H1 (cell line): Measurements from ENCODE around the gene CDKN2C. TPM values are rescaled to one million over a fixed set of nuclear protein-coding genes. Genes with fewer than 3 reads are reported as not detected.

Experiments used
- BACH1 ChIP-seq: IDR thresholded peaks from 2 replicates; pipeline ENCODE4 v1.6.1; 2012; ENCODE audit warnings: low read length, improper control_type of control experiment
- SRF ChIP-seq: IDR thresholded peaks from 2 replicates; pipeline ENCODE4 v1.6.1; 2011; ENCODE audit warnings: mild to moderate bottlenecking, low read depth, low read length, moderate library complexity
- polyA plus RNA-seq, 7 experiments: library from polyadenylated mRNA; depleted of rRNA in 3 of 7; stranded (reverse) in 5 of 7; unstranded in 2 of 7; fragments of >200 nt in 5 of 7; fragments of 200-250 nt in 2 of 7; gene quantifications; 1 replicate in 5 of 7; 2 replicates in 1 of 7; 4 replicates in 1 of 7; pipeline versions ENCODE4 v1.2.1 to v1.2.3, GENCODE V29; 2011 to 2013; ENCODE audit warnings: missing spikeins in 2 of 7, mixed read lengths in 2 of 7
- total RNA-seq: library from RNA; stranded (reverse); fragmentation: NEBNext Ultra II Directional; extraction: Animal tissue kit (Norgen Biotek cat#: 25700); gene quantifications from 2 replicates; pipeline ENCODE4 v1.2.1, GENCODE V29; 2021
- TF ChIP-seq, protein P1 (sequence below): IDR thresholded peaks from 2 replicates; pipeline ENCODE4 v1.6.1; 2011; ENCODE audit warnings: low read depth, mild to moderate bottlenecking, low read length; ENCODE audit not compliant: insufficient read depth

The CDKN2C gene
- total and polyA plus RNA-seq, 2 of the 8 experiments (the other 6 are each of a cell fraction or from before 2014, with no cell fraction given), result not detected

DNA sequence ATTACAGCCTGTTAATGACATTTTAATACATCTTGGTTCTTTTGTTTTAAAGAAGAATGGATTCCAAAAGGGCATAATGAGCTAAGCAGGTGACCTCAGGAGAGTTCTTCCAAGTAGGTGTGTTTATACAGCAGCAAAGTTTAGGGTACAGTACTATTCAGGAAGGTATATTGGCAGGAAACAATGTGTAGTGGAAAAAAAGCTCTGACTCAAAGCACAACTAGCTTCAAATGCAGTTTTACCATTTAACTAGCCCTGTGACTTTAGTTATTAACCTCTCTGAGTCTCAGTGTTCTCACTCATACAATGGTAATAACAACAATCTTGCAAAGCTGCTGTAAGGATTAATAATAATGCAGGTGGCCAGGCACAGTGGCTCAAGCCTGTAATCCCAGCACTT lies 39.9 kb upstream of the CDKN2C start (continued):
- TF ChIP-seq, protein P1, sequence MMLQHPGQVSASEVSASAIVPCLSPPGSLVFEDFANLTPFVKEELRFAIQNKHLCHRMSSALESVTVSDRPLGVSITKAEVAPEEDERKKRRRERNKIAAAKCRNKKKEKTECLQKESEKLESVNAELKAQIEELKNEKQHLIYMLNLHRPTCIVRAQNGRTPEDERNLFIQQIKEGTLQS, result no peak
- no peak for TF ChIP-seq SRF
- no peak for TF ChIP-seq BACH1
- TF ChIP-seq, all 59 proteins: peak for 0
